ENCODE measurements around the gene THRAP3. TPM values are rescaled to one million over a fixed set of nuclear protein-coding genes. Genes with fewer than 3 reads are reported as not detected.

The THRAP3 gene
- total and polyA plus RNA-seq, 2 of the 8 experiments (the other 6 are each of a cell fraction or from before 2014, with no cell fraction given), result 40.2 to 183 TPM

GRCh38 chr1:36342426-36343185, 118.4 kb downstream of the THRAP3 start:
- Histone ChIP-seq H4K91ac (replicated peaks; ENCODE audit: insufficient read length, low read length) (no peak overlapping the region), H3K56ac (replicated peaks; ENCODE audit: insufficient read length, low read depth, low read length) (no peak overlapping the region), H3K27ac (ENCODE audit: low read depth, low read length) (no peak overlapping the region), H2BK15ac (ENCODE audit: low read length) (no peak overlapping the region), H3K18ac (ENCODE audit: extremely low read depth, low read length) (no peak overlapping the region), H4K5ac (ENCODE audit: insufficient read length, low read depth, low read length) (no peak overlapping the region), H2BK20ac (ENCODE audit: low read length) (no peak overlapping the region), H3K27me3 (replicated peaks in 1 of 4; ENCODE audit: control insufficient read depth in 3 of 4, extremely low read depth in 1 of 4, insufficient read depth in 3 of 4, low read length in 3 of 4) (no peaks in the 10 kb centered on the region; a peak in 1 of 7 replicates), H3K4me2 (ENCODE audit: insufficient read depth in 1 of 2, low read depth in 2 of 2, low read length in 2 of 2) (no peak overlapping the region), H3K36me3 (ENCODE audit: control insufficient read depth in 2 of 4, insufficient read depth in 4 of 4, low read length in 3 of 4) (peaks cover 0 to 17% (median 4%) of the 10 kb centered on the region in 4 experiments; a peak in 5 of 8 replicates), H3K4ac (replicated peaks; ENCODE audit: insufficient read length, low read depth, low read length) (no peak overlapping the region), H3K4me3 (ENCODE audit: extremely low read depth in 1 of 4, insufficient read depth in 2 of 4, low read depth in 3 of 4, low read length in 4 of 4) (no peak overlapping the region), H2AFZ (ENCODE audit: low read length) (no peak overlapping the region), H3K9ac (replicated peaks in 1 of 4; ENCODE audit: extremely low read depth in 1 of 4, low read depth in 3 of 4, low read length in 3 of 4) (no peak overlapping the region), H3K23ac (ENCODE audit: insufficient read length) (no peak overlapping the region), H2BK12ac (ENCODE audit: low read depth, low read length) (no peak overlapping the region), H3K9me3 (ENCODE audit: insufficient read depth in 2 of 2, low read depth in 1 of 2, low read length in 1 of 2) (no peaks in the 10 kb centered on the region), H3K14ac (ENCODE audit: insufficient read length) (no peak overlapping the region), H3K79me2 (ENCODE audit: control insufficient read depth in 1 of 2, insufficient read depth in 2 of 2, low read length in 2 of 2) (no peaks in the 10 kb centered on the region), H4K8ac (ENCODE audit: extremely low read depth, insufficient read depth, low read length) (no peak overlapping the region), H3K23me2 (ENCODE audit: low read depth, low read length) (no peaks in the 10 kb centered on the region), H2AK5ac (ENCODE audit: low read depth, low read length) (no peak overlapping the region), H2BK5ac (ENCODE audit: low read depth, low read length) (no peak overlapping the region), H2BK120ac (replicated peaks; ENCODE audit: low read depth, low read length) (no peak overlapping the region), H3K79me1 (ENCODE audit: low read depth, low read length) (no peaks in the 10 kb centered on the region), H4K20me1 (replicated peaks in 1 of 2; ENCODE audit: control insufficient read depth in 1 of 2, insufficient read depth in 2 of 2, low read length in 2 of 2) (peaks cover 3 to 4% of the 10 kb centered on the region in 2 experiments), H3K4me1 (replicated peaks in 1 of 4; ENCODE audit: control insufficient read depth in 3 of 4, insufficient read depth in 4 of 4, low read length in 3 of 4) (no peaks in the 10 kb centered on the region; a peak in 1 of 7 replicates)
- DNase-seq (ENCODE audit: low read depth in 1 of 2, low spot score in 2 of 2), result peak in 1 of 2 experiments; percentile 79
- TF ChIP-seq CTCF (IDR thresholded peaks at IDR 0.05; ENCODE audit: control extremely low read depth in 1 of 3, insufficient read depth in 1 of 3, low read depth in 1 of 3, low read length in 3 of 3), result peak; percentile 80 to 94 (median 85)
- peak; percentile 86 to 90 for TF ChIP-seq RAD21 (IDR thresholded peaks at IDR 0.05 in 1 of 2, conservative IDR thresholded peaks at IDR 0.05 in 1 of 2; ENCODE audit: low read depth in 2 of 2, low read length in 2 of 2)
- no peak for TF ChIP-seq HDAC2 (IDR thresholded peaks at IDR 0.05; ENCODE audit: borderline replicate concordance in 1 of 2, low read depth in 2 of 2, low read length in 2 of 2)
- ChIA-PET POLR2A (ENCODE audit: partially characterized antibody) (interaction anchor here (0.7 to 4.9 kb wide), 9 partner anchors 10 to 56 kb away, joined by 3 to 37 read pairs (median 4); partner anchors contain the start of genes EVA1B, LSM10 and SH3D21), CTCF (ENCODE audit: partially characterized antibody) (interaction anchor here (0.6 to 10.0 kb wide), 41 partner anchors 9 to 255 kb away, joined by 3 to 150 read pairs (median 4); partner anchors contain the start of genes EVA1B, SH3D21 and THRAP3)
- FAIRE-seq, result no peak
- WGBS, 2 experiments (ENCODE audit: extremely low coverage in 1 of 2, insufficient coverage in 1 of 2, insufficient read length in 1 of 2, insufficient replicate concordance in 2 of 2, low coverage in 1 of 2, low lambda C conversion rate in 2 of 2, missing lambda C conversion rate in 1 of 2), result 88% methylated on average over 10 of the region's 10 CpGs; no CpG with 5 or more reads in 1 of the 2 experiments

Data from H1 (cell line).